ENCODE data around the gene ITPK1.

The ITPK1 gene

DNA sequence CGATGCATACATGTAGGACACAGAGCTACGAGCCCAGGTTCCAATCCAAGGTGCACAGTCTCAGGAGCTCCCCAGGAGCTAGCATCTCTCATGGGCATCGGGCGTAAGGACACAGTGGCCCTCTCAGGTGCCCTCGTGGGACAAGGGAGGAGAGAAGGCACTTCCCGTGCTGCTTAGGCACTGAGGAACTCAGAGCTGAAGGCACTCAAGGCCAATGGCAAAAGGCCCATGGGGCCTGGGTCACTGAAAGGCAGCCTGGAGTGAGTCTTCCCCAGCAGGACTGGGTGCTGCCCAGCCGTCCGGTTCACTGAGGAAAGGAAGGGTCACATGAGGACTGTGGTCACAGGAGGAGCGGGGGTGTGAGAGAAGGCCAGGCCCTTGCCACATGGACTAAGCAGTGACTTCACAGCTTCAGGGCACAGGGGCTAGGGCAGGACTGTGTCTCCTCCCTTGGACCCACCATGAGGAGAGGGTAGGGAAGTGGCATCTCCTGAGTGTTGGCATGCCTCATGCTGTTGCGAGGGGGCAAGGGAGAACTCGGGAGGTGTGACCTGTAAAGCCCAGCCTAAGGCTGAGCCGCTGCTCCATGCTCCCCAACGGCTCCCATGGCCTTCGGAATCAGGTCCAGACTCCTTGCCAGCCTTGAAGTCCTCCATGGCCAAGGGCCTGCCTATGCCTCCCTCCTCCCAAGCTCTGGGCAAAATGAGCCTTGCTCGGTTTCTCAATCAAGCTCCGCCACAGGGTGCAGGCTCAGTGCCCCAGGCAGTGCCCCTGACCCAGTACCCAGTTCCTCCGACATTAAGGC is 141.0 kb downstream of the ITPK1 start (continued):
- no peak for TF ChIP-seq HOXC10 (CRISPR knock-in tag; IDR thresholded peaks at IDR 0.05)
- no peak for TF ChIP-seq ZNF518A (tag by site-specific recombination; conservative IDR thresholded peaks at IDR 0.05; ENCODE audit: low read depth)
- TF ChIP-seq, protein P1, sequence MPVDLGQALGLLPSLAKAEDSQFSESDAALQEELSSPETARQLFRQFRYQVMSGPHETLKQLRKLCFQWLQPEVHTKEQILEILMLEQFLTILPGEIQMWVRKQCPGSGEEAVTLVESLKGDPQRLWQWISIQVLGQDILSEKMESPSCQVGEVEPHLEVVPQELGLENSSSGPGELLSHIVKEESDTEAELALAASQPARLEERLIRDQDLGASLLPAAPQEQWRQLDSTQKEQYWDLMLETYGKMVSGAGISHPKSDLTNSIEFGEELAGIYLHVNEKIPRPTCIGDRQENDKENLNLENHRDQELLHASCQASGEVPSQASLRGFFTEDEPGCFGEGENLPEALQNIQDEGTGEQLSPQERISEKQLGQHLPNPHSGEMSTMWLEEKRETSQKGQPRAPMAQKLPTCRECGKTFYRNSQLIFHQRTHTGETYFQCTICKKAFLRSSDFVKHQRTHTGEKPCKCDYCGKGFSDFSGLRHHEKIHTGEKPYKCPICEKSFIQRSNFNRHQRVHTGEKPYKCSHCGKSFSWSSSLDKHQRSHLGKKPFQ (tag by site-specific recombination; IDR thresholded peaks at IDR 0.05), result no peak
- TF ChIP-seq ZNF37A (tag by site-specific recombination; IDR thresholded peaks at IDR 0.05), result no peak
- TF ChIP-seq PRDM6 (tag by site-specific recombination; IDR thresholded peaks at IDR 0.05), result no peak
- TF ChIP-seq ZNF302 (tag by site-specific recombination; IDR thresholded peaks at IDR 0.05; ENCODE audit: low read depth), result no peak
- no peak for TF ChIP-seq ZNF600 (tag by site-specific recombination; IDR thresholded peaks at IDR 0.05)

- ChIA-PET CTCF (interaction anchor here (0.6 to 1.6 kb wide), 6 partner anchors 12 to 167 kb away, joined by 3 to 5 read pairs (median 3); no protein-coding TSS in a partner anchor), POLR2A (no interaction called here)
- H3K4me1 ChIP-seq (ENCODE audit: control insufficient read depth, insufficient read depth, low read length), result no peaks in the 10 kb centered on the region
- H3K9me3 ChIP-seq (ENCODE audit: control insufficient read depth, insufficient read depth, low read depth, low read length), result no peaks in the 10 kb centered on the region
- H3K27ac ChIP-seq (ENCODE audit: extremely low read depth, low read depth, low read length), result no peak overlapping the region
- H3K4me3 ChIP-seq (ENCODE audit: low read depth, low read length), result no peak overlapping the region
- peaks cover 0 to 12% of the 10 kb centered on the region in 2 experiments; a peak in 1 of 3 replicates for H3K36me3 ChIP-seq (ENCODE audit: control insufficient read depth in 2 of 2, insufficient read depth in 1 of 2, low read length in 2 of 2)
- no peak for TF ChIP-seq ZNF239 (tag by site-specific recombination; IDR thresholded peaks at IDR 0.05)
- TF ChIP-seq ZIC2 (tag by site-specific recombination; IDR thresholded peaks at IDR 0.05), result 0 out of 2 replicates have a peak, but pooled peaks have one; percentile 17
- TF ChIP-seq, protein P2, sequence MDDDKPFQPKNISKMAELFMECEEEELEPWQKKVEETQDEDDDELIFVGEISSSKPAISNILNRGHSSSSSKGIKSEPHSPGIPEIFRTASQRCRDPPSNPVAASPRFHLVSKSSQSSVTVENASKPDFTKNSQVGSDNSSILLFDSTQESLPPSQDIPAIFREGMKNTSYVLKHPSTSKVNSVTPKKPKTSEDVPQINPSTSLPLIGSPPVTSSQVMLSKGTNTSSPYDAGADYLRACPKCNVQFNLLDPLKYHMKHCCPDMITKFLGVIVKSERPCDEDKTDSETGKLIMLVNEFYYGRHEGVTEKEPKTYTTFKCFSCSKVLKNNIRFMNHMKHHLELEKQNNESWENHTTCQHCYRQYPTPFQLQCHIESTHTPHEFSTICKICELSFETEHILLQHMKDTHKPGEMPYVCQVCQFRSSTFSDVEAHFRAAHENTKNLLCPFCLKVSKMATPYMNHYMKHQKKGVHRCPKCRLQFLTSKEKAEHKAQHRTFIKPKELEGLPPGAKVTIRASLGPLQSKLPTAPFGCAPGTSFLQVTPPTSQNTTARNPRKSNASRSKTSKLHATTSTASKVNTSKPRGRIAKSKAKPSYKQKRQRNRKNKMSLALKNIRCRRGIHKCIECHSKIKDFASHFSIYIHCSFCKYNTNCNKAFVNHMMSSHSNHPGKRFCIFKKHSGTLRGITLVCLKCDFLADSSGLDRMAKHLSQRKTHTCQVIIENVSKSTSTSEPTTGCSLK (tag by site-specific recombination; IDR thresholded peaks at IDR 0.05), result no peak
- TF ChIP-seq GLIS2 (tag by site-specific recombination; IDR thresholded peaks at IDR 0.05), result peak; percentile 22; the same call in 1 of the 2 replicates
- TF ChIP-seq ZFP69B (tag by site-specific recombination; IDR thresholded peaks at IDR 0.05), result no peak
- no peak for TF ChIP-seq ZBTB10 (tag by site-specific recombination; IDR thresholded peaks at IDR 0.05)
- no peak for TF ChIP-seq KLF7 (tag by site-specific recombination; IDR thresholded peaks at IDR 0.05; ENCODE audit: borderline replicate concordance)
- no peak for TF ChIP-seq SALL2 (tag by site-specific recombination; IDR thresholded peaks at IDR 0.05; ENCODE audit: borderline replicate concordance)
- TF ChIP-seq ZBTB17 (tag by site-specific recombination; IDR thresholded peaks at IDR 0.05), result no peak
- TF ChIP-seq ZBTB21 (tag by site-specific recombination; IDR thresholded peaks at IDR 0.05), result no peak
- no peak for TF ChIP-seq TRIM28 (IDR thresholded peaks at IDR 0.05; ENCODE audit: borderline replicate concordance, low read length)
- TF ChIP-seq ZFHX2 (tag by site-specific recombination; conservative IDR thresholded peaks at IDR 0.05), result peak; percentile 4; the same call in 1 of the 2 replicates
- TF ChIP-seq ZNF692 (tag by site-specific recombination; IDR thresholded peaks at IDR 0.05), result 0 out of 2 replicates have a peak, but pooled peaks have one; percentile 44
Measured at GRCh38 chr14:92973798-92974372, 141.8 kb downstream of the ITPK1 start.
